Activated CD8-positive, alpha-beta T cell treated with anti-CD3 and anti-CD28 coated beads for 36 hours (primary cell): ENCODE data around the gene PPP1R14C. TPM values are rescaled to one million over a fixed set of nuclear protein-coding genes. Genes with fewer than 3 reads are reported as not detected.

Experiments
- ATAC-seq: fragments of 200-7000 bp; cut with Tn5 transposase; one replicate; pipeline ENCODE4 v1.10.0; 2021; ENCODE audit warnings: mild to moderate bottlenecking, moderate library complexity
- CTCF ChIA-PET: fragments of 350-600 bp; sonication (Branson Sonifier 250); formaldehyde crosslinking; loops from one replicate; lab custom pipeline; 2021; ENCODE audit warnings: antibody characterized with exemption; lab: Charles Lee
- POLR2A ChIA-PET: fragments of 350-600 bp; sonication (Branson Sonifier 250); formaldehyde crosslinking; loops from one replicate; lab custom pipeline; 2021; ENCODE audit warnings: antibody characterized with exemption; lab: Charles Lee
- DNase-seq: peaks from one replicate; pipeline ENCODE4 v3.0.0-alpha.2; 2020
- H3K27ac Mint-ChIP-seq: one replicate; pipeline ENCODE4 v1.8.0; 2021; ENCODE audit warnings: mild to moderate bottlenecking, mixed read lengths
- H3K27me3 Mint-ChIP-seq: one replicate; pipeline ENCODE4 v1.8.0; 2021; ENCODE audit warnings: mixed read lengths
- H3K36me3 Mint-ChIP-seq: one replicate; pipeline ENCODE4 v1.8.0; 2021; ENCODE audit warnings: low read depth, mixed read lengths
- H3K4me1 Mint-ChIP-seq: one replicate; pipeline ENCODE4 v1.8.0; 2021; ENCODE audit warnings: low read depth, mixed read lengths
- H3K4me3 Mint-ChIP-seq: one replicate; pipeline ENCODE4 v1.8.0; 2021; ENCODE audit warnings: mild to moderate bottlenecking, moderate library complexity, mixed read lengths
- H3K9me3 Mint-ChIP-seq: one replicate; pipeline ENCODE4 v1.8.0; 2021; ENCODE audit warnings: mixed read lengths
- CTCF ChIP-seq: fragments of 200-600 bp; IDR thresholded peaks from one replicate; pipeline ENCODE4 v1.8.0; 2022; ENCODE audit warnings: antibody characterized with exemption, mild to moderate bottlenecking
- intact Hi-C: fragments of 100-400 bp; cut with micrococcal nuclease; formaldehyde crosslinking; loops from one replicate; pipeline ENCODE4 v1.10.0; 2022
- total RNA-seq, 2 experiments: library from RNA; stranded (reverse); gene quantifications; one replicate each; pipeline ENCODE4 v1.2.3, GENCODE V29; 2021

The PPP1R14C gene, protein sequence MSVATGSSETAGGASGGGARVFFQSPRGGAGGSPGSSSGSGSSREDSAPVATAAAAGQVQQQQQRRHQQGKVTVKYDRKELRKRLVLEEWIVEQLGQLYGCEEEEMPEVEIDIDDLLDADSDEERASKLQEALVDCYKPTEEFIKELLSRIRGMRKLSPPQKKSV
- total RNA-seq, result under 1 TPM; 0.65 to 0.86 TPM

GRCh38 chr6:150142670-150143515 is at the start of gene PPP1R14C:
Gene PPP1R14C (plus strand): TSS chr6:150143044. CDS start chr6:150143193, 149 bp downstream.
- Mint-ChIP-seq H3K36me3 (no peaks in the 10 kb centered on the region), H3K4me3 (peak within 1 kb of the TSS; percentile 45), H3K9me3 (peaks cover 1% of the 10 kb centered on the region), H3K4me1 (peaks cover 16% of the 10 kb centered on the region), H3K27ac (no peak within 1 kb of the TSS), H3K27me3 (peaks cover 63% of the 10 kb centered on the region)
- ATAC-seq, result peak; percentile 81
- peak; percentile 47 for DNase-seq
- ChIA-PET CTCF (interaction anchor here (1.0 kb wide), 1 partner anchor 11 kb away, joined by 3 read pairs; no protein-coding TSS in a partner anchor), POLR2A (no interaction called here)
- no peak for TF ChIP-seq CTCF
- intact Hi-C loops, result no loop called here

DNA sequence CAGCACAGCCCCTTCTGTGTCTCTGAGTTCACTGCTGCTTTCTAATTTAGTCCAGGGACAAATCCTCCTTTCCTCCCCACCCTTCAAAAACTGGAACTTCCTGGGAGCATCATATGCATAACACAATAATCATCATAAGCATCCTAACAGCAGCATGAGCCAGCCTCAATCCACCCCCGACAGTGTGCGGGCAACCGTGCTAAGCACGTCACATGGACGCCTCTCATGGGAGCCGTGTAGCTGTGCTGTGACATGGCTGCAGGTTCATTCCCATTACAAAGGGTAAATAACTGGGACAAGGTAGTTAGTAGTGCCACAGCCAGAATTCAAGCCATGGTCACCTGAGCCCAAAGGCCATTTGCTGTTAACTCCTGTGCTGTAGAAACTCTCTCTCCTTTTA is 49.4 kb upstream of the PPP1R14C start:
- no peak for TF ChIP-seq CTCF
- ChIA-PET CTCF (interaction anchor here (1.5 kb wide), 1 partner anchor 12 kb away, joined by 5 read pairs; no protein-coding TSS in a partner anchor), POLR2A (no interaction called here)
- Mint-ChIP-seq H3K27ac (no peak overlapping the region), H3K9me3 (no peaks in the 10 kb centered on the region), H3K36me3 (no peaks in the 10 kb centered on the region), H3K4me1 (no peaks in the 10 kb centered on the region), H3K4me3 (no peak overlapping the region), H3K27me3 (peaks cover 4% of the 10 kb centered on the region)
- no peak for DNase-seq
- intact Hi-C loops, result no loop called here
- no peak for ATAC-seq

DNA sequence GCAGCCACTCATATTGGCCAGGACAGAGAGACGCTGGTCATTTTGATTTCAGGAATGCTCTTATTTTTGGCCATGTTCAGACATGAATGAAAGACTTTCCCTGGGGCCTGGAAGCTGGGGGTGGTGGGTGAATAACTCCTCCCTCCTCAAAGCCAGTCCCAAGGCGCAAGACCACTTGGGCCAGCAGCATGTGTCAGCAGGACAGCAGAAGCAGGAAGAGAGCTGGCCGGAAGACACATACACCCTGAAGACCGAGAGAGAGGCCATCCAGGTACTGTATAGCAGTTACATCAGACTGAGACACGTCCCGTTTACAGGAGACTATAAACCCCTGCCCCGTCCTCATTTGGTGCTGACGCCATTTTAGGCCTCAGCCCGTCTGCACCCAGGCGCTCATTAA is 44.7 kb upstream of the PPP1R14C start:
- H3K36me3 Mint-ChIP-seq, result no peaks in the 10 kb centered on the region
- intact Hi-C loops, result no loop called here
- no peaks in the 10 kb centered on the region for H3K4me1 Mint-ChIP-seq
- peaks cover 4% of the 10 kb centered on the region for H3K27me3 Mint-ChIP-seq
- DNase-seq (no peak), ATAC-seq (no peak)
- ChIA-PET POLR2A (no interaction called here), CTCF (interaction anchor here (1.3 kb wide), 1 partner anchor 18 kb away, joined by 4 read pairs; no protein-coding TSS in a partner anchor)
- H3K27ac Mint-ChIP-seq, result no peak overlapping the region
- H3K9me3 Mint-ChIP-seq, result no peaks in the 10 kb centered on the region
- no peak for TF ChIP-seq CTCF
- no peak overlapping the region for H3K4me3 Mint-ChIP-seq

DNA sequence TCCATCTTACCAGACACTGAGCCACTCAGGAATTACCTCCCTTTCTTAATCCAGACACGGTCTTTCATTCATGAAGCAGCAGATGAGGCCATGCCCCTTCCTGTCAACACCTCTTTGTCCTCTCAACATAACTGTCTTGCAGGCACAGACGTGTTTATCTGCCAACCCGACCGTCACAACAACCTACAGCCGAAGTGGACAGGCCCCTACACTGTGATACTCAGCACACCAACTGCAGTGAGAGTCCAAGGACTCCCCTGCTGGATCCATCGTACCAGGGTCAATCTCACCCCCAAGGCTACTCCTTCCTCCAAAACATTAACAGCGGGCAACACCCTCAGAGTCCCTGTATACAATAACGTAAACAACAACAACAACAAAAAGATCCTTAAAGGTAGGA is 43.3 kb upstream of the PPP1R14C start:
- no peaks in the 10 kb centered on the region for H3K9me3 Mint-ChIP-seq
- H3K36me3 Mint-ChIP-seq, result no peaks in the 10 kb centered on the region
- CTCF ChIA-PET, result no interaction called here
- no peaks in the 10 kb centered on the region for H3K4me1 Mint-ChIP-seq
- no peak overlapping the region for H3K27ac Mint-ChIP-seq
- peaks cover 4% of the 10 kb centered on the region for H3K27me3 Mint-ChIP-seq
- POLR2A ChIA-PET, result no interaction called here
- ATAC-seq, result no peak
- no peak overlapping the region for H3K4me3 Mint-ChIP-seq
- TF ChIP-seq CTCF, result no peak
- no peak for DNase-seq
- intact Hi-C loops, result no loop called here

- Mint-ChIP-seq H3K27me3 (peaks cover 4% of the 10 kb centered on the region), H3K4me3 (no peak overlapping the region), H3K9me3 (no peaks in the 10 kb centered on the region), H3K27ac (no peak overlapping the region), H3K4me1 (no peaks in the 10 kb centered on the region), H3K36me3 (no peaks in the 10 kb centered on the region)
- intact Hi-C loops, result no loop called here
- no peak for TF ChIP-seq CTCF
- no peak for DNase-seq
- ChIA-PET POLR2A (no interaction called here), CTCF (no interaction called here)
- ATAC-seq, result no peak
Measured at GRCh38 chr6:150099953-150100352, 42.9 kb upstream of the PPP1R14C start.
